Activated naive CD4-positive, alpha-beta T cell treated with anti-CD3 and anti-CD28 coated beads, Interleukin-2, amount 50 U/mL, for 16 hours (primary cell): ENCODE measurements around the gene EPB41L1.

Experiments
- DNase-seq: peaks from one replicate; pipeline ENCODE4 v3.0.0-alpha.2; 2020

The EPB41L1 gene

DNA sequence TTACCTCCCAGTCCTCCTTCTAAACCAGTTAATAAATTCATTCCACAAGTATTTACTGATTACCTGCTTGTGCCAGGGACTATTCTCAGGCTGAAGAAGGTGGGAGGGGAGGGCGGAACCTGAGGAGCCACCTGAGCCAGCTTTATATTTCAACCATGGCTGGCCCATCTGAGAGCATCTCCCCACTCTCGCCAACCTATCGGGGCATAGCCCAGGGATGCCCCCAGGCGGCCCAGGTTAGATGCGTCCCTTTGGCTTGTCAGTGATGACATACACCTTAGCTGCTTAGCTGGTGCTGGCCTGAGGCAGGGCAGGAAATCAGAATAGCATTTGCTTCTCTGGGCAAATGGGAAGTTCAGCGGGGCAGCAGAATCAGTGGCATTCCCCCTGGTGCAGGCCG is 76.8 kb downstream of the EPB41L1 start:
- DNase-seq: no peak

DNA sequence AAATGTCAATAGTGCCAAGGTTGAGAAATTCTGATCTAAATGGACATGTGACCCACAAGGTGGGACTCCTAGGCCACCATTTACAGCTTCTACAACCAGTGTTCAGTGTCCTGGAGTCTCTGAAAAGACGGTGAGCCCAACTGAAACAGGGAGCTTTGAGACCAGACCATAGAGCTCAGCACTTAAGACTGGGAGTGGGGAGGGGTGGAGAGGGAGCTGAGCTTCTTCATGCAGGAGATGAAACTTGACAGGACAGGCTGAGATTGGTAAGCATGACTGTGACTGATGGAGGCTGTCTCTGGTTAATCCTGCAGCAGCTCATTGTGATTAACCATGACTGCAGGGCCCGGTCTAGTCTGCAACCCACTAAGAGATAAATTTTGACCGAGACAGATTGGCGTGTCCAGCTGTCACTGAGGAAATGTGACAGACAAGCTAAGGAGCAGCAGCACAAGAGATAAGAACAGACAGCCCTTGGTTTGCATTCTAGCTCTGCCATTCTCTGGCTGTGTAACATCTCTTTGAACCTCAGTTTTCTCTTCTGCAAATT is 80.3 kb downstream of the EPB41L1 start:
- no peak for DNase-seq

DNA sequence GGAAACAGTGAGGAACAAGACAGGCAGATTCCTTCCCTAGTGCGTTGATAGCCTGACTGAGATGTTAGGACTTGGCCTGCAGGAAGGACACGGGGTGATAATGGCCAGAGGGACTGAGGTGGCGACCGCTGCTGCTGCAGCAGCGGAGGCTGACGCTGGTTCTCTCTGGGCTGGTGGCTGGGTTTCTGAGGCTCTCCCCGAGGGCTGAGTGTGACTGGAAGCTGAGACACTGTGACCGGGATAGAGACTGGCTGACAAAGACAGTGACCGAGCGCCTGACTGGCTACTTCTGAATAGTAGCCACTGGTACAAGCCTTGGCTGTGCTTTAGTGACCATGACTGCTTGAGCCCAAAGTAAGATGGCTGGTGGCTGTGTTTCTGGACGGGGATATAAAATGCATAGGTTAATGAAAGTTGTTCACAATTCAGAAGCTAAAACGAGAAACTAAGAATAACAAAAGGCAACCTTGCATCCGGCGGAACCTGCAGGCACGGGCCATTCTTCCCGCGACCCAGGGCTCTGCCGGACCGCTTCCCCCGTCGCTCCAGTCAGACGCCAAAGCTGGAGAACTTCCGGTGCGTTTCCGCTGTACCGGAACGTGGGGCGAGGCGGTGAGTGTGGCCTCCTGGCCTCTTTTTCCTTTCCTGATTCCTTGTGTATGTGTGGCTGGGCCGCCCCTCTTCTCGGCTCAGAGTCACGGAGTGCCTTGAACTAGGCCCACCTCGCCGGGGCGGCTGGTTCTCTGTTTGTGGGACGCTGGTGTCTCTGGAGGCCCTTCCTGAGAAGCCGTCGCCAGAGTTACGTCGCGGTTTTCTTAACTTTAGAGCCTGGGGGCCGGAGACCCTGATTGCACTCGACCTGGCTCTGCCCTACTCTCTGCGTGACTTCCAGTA is 81.6 kb downstream of the EPB41L1 start, which contains the start of gene AAR2:
Gene AAR2 (plus strand): TSS at position 587 of the 894 bp plus-strand sequence. CDS start 3,391 bp downstream, outside the sequence.
- peak; percentile 83 for DNase-seq

DNA sequence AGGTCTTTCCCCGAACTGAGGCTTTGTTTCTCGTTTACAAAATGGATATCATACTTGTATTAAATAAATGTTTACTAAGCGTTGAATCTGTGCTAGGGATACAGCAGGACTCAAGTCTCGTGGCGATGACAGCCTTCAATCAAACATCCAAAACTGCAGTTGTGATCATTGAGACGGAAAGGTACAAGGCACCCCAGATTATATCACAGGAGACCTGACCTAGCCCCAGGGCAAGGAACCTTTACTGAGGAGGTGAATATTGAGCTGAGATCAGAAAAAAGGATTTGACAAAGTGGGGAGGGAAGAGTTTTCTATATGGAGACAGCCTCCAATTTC is 82.2 kb downstream of the EPB41L1 start:
- no peak for DNase-seq

DNA sequence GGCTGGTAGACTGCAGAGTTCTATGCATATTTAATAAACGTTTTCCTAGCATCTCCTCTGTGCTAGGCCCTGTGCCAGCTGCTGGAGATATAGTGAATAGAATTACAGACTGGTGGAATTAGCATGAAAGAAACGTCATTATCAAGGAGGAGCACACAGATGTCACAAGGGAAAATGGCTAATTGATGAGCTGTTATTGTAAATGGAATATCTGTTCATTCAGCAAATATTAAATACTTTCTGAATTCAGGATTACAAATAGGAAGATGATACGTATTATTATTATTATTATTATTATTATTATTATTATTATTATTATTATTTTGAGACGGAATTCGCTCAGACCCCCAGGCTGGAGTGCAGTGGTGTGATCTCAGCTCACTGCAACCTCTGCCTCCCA is 82.9 kb downstream of the EPB41L1 start:
- DNase-seq: no peak

DNA sequence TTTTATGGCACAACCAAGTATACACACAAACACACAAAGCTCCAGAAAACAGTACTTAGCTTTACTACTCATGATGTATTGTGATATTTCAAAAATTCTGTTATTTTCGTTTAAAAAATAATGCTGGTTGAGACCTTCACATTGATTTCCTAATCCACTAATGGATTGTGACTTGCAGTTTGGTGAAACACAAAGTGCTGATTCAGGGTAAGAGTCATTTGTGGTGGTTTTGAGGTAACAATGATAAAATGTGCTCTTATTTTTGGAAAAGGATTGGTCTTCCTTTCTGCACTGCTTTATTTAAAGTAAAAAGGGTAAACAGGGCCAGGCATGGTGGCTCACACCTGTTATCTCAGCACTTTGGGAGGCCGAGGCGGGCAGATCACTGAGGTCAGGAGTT is 83.6 kb downstream of the EPB41L1 start:
- no peak for DNase-seq

DNA sequence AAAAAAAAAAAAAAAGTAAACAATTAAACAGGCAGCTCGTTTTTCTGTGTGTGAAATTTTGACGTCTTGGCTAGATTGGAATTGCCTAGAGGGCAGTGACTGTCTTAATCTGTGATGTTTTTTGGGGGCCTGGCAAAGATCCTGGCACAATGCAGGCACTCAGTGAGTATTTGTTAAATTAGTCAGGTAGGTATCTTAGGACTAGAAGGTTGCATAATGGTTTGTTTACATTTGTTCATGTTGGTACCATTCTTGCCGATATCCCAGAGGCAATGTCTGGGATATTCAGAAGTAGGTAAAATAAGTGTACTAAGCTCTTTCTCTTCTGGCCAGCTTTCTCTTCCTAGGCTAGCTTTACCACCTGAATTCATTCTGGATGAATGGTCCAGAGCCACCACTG is 84.2 kb downstream of the EPB41L1 start:
- no peak for DNase-seq

DNA sequence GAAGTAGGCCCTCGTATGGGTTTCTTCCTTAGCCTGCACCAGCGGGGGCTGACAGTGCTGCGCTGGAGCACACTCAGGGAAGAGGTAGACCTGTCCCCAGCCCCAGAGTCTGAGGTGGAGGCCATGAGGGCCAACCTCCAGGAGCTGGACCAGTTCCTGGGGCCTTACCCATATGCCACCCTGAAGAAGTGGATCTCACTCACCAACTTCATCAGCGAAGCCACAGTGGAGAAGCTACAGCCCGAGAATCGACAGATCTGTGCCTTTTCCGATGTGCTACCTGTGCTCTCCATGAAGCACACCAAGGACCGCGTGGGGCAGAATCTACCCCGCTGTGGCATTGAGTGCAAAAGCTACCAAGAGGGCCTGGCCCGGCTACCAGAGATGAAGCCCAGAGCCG is 85.5 kb downstream of the EPB41L1 start:
- no peak for DNase-seq

DNA sequence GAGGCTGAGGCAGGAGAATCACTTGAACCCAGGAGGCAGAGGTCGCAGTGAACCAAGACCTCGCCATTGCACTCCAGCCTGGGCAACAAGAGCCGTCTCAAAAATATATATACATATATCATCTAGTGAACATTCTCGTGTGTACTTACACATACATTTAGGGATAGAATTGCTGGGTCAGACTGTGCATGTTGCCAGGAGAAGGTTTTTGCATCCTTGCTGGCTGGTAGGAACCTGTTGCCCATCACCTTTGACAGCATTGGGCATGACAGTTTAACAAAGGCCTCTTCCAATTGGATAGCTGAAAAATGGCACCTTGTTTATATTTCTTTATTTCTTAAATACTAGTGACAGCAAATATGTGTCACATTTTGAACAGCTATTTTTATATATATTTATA is 87.1 kb downstream of the EPB41L1 start:
- DNase-seq: no peak

DNA sequence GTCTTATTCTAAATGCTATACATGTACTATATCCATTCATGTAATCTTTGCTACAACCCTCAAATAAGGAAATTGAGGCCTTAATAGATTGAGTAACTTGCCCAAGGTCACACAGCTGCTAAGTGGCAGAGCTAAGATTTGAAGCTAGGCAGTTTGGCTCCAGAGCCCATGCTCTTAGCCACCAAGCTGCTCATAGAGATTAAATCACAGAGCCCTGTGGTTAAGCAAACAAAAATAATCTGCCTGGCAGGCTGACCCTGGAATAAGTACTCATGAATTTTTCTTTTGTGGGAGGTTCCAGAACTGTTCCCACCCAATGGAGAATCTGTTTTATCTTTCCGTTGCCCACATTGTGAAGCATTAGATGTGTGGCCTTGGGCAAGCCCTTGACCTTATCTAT is 89.2 kb downstream of the EPB41L1 start:
- DNase-seq: no peak

DNA sequence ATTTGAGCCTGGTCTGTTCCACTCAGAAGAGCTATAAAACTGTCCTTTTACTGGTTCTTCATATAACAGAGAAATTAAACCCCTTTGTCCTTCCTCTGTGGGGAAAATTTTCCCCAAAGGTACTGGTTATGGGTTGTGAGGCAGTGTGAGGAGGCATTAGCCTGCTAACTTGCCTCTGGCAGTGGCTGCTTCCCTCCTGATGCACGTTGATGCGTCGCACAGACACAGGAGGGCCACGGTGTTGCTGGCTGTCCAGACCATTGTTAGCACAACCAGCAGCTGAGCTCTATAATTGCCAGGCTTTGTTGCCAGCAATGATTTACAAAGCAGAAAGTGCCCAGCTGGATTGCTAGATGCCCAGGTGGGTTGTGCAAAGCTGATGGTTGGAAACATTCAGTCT is 91.9 kb downstream of the EPB41L1 start:
- DNase-seq: no peak

DNA sequence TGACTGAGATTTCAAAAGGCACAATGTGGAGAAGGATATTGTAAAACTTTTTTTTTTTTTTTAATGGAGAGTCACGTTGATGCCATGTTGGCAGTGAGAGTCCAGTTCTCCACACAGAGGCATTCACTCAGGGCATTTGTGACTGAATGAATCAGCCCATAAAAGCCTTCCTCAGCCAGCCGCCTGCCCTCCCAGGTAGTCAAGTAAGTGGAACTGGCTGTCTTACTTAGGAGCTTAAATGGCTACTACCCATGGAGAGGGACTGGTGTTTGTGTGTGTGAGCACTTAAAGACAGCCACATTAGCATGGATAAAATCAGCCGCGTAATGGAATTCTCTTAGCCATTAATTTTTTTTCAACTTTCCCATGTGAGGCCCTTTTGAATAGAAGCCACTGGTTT is 94.3 kb downstream of the EPB41L1 start:
- DNase-seq: no peak

DNA sequence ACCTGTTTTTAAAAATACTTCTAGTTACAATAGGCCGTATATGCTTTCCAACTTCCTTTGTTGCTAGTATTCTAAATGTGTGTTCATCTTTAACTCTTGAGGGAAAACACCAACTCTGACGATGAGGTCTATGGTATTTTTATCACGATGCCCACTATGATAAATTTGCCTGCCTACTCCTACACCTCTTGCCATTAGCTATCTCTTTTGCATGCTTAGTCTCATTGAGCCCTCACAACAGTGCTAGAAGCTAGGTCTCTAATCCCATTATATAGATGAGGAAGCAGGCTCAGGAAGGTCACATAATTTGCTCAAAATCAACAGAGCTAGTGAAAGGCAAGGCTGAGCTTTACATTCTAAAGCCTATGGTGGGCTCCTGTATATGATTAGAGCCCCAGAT is 94.9 kb downstream of the EPB41L1 start:
- DNase-seq: no peak

DNA sequence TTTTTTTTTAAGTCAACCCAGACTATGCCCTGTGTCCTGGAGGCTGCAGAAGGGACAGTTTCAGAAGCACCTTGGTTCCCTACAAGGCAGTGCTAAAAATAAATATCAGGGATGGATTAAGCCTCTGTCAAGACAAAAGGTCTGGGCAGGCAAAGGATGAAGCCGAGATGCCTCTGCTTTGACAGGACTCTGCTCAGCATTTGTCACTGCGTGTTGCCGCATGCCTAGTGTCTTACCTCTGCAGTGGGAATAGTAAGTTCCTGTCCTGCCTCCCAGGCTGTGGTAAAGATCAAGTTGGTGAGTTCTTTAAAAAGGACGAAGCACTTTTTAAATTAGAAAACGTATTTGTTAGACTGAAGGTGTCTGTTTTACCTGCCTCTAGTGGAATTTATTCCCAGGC is 96.9 kb downstream of the EPB41L1 start:
- DNase-seq: no peak

DNA sequence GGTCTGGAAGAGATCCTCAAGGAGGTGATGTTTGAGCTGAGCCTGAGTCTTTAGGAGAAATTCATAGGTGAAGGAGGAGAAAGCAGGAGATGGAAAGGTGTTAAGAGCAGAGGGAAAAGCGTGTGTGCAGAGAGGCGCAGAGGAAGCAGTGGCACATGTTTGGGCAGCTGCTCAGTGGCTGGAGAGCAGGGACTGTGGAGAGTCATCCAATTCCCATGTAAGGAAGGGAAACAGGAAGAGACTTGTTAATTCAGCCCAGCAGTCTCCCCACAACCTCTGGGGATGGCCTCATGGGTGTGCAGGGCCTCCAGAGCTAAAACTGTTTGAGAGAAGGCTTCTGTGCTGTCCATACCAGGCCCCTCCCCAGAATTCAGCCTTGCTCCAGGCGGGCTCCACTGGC is 98.0 kb downstream of the EPB41L1 start:
- DNase-seq: no peak

DNA sequence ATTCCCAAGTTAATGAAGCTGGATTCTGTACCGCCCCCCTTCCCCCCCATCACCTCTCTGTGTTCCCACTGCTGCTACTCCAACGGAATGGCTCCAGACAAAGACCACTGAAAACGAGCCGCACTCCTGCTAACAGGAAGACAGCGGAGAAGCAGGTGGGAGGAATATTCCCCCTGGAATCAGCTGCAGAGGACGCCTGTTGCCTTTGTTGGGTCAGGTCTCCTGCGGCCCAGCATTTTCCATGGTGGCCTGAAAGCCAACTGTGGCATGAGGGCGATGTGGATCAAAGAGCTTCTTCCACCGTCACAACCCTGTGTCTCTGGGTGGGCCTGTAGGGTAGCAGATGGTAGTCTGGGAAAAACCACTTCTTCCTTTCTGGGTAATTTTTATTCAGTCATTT is 98.5 kb downstream of the EPB41L1 start:
- no peak for DNase-seq

DNA sequence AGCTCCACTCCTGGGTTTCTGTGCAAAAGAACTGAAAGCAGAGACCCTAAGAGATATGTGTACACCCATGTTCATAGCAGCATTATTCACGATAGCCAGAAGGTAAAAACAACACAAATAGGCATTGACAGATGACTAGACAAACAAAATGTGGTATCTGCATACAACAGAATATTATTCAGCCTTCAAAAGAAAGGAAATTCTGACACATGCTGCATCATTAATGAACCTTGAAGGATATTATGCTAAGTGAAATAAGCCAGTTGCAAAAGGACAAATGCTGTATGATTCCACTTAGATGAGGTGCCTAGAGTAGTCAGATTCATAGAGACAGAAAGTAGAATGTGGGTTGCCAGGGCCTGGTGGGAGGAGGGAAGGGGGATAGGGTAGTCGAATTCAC is 99.5 kb downstream of the EPB41L1 start:
- no peak for DNase-seq

DNA sequence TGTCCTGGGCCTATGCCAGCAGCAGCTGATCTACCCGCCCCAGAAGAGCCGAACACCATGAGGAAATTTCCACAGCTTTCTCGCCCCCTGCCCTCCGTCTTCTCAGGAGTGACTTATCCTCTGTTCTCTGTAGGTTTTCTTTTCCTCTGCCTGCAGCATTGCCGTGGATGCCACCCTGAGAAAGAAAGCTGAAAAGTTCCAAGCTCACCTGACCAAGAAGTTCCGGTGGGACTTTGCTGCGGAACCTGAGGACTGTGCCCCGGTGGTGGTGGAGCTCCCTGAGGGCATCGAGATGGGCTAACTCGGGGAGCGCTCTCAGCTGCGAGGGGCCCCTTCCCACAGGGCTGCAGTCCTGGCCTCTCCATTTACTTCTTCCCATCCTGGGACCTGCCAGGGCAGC is 100.9 kb downstream of the EPB41L1 start:
- DNase-seq: no peak

DNA sequence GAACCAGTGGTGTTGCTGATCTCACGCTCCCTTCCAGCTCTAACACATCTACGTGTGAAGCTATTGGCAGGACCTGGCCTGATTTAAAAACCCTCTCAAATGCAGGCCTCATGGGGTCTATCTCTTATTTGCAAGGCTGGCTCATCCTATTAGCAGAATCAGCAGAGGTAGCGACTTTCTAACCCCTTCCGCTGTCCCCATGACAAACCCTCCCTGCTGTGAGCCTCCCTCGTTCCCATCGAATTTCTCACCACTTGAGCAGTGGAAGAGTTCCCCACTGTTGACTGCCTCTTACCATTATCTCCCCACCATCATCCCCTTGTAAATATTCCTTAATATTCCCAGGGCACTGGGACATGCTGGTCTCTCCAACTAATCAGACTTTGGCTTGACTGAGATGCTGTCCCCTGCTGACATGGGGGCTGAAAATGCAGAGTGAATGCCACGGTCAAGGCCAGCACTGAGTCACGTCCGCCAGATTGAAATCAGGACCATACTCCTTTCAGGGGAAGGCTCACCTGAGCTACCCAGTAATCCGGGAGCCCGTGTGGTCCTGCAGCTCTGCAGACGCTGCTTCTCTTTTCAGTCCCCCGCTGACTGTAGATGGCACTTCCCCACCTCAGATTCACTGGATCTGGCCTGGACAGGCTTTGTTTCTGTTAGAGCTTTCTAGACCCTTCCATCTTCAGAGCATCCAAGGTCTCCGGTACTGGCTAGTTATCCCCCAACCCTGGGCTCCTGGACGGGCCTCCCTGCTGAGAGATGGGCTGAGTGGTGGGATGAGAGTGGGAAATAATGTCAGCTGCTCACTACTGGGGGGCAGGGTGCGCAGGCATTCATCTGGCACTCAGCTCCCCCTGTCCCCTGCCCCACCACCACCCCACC is 104.9 kb downstream of the EPB41L1 start:
- no peak for DNase-seq

DNA sequence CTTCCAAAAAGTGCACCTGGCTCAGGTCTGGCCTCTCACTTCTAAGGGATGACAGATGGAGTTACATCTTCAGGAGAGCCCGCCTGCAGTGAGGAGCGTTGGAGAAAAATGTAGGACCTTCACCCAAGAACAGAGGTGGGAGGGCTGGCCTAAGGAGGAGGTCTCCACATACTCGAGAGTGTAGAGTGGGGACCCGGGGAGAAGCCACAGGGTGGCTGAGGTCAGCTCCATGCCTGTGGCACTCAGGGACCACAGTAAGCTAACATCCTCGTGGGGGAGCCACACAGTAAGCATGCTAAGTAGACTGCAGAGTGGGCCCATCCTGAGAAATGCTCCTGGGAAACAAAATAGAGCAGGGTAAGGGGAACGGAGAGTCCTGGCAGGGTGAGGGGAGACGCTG is 105.8 kb downstream of the EPB41L1 start:
- DNase-seq: no peak

DNA sequence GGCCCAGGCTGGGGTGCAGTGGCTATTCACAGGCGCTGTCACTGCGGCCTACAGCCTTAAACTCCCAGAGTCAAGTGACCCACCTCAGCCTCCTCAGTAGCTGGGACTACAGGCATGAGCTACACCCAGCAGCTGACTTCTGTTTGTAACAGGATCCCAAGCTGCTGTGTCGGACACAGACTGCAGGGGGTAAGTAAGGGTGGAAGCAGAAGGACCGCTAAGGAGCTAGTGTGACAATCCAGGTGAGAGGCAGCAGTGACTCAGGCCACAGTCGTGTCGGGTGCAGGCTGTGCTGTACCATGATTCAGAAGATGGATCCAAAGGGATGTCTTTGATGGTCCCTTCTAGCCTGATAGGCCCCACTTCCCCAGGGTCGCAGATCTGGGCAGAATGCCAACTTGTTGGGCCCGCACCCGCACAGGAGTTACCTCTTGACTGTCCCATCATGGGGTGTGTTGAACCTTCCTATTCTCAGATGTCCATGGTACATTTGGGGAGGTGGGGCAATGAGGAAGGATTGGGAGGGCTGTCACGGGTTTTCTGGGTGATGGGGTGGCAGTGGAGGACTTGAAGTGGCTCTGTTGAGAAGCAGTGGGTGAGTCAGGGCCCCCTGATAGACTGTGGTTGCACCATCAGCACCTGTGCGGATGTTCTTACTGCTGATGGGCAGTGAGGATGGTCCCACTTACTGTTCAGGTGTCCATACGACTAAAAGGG is 107.0 kb downstream of the EPB41L1 start:
- DNase-seq: no peak

DNA sequence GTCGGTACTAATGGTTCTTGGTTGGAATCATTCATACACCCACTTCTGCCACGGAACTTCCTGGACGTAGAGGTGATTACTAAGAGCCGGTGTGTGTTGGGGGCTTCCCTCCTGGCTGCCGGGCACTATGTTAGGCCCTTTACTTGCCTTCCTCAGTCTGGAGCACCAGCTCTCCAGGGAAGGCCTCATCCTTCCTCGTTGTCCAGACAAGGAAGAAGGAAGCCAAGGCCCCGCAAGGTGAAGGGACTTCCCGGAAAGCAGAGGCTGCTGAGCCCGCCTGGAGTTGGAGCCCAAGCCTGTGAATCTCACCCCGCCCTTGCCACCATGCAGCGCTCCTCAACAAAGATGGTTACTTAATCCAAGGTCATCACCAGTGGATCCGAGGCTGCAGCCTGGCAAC is 107.9 kb downstream of the EPB41L1 start:
- no peak for DNase-seq
